Endothelial cell of umbilical vein (primary cell): Measurements from ENCODE around the gene CAPN15. TPM values are rescaled to one million over a fixed set of nuclear protein-coding genes. Genes with fewer than 3 reads are reported as not detected.

Source experiments
- BruUV-seq: library from RNA; stranded (reverse); fragments of 400-500 nt; replicated peaks from 2 replicates; lab custom pipeline; 2021; lab: Mats Ljungman, UMichigan
- CTCF ChIA-PET: fragments of 300-600, 350-600 bp; sonication (Branson Sonifier 250); formaldehyde crosslinking; loops from one replicate; lab custom pipeline; 2021; ENCODE audit warnings: antibody characterized with exemption, inconsistent platforms; lab: Charles Lee
- POLR2A ChIA-PET: fragments of 300-600, 350-600 bp; sonication (Branson Sonifier 250); formaldehyde crosslinking; loops from one replicate; lab custom pipeline; 2021; ENCODE audit warnings: antibody characterized with exemption, inconsistent platforms; lab: Charles Lee
- DNase-seq: peaks from one replicate; pipeline ENCODE4 v3.0.0-alpha.2; 2011; ENCODE audit warnings: low read depth, low spot score
- FAIRE-seq: peaks from 2 replicates; lab custom pipeline; 2011; peaks lifted over from hg19 to GRCh38; lab: Jason Lieb, UNC
- H2AFZ ChIP-seq: 2 replicates; pipeline ENCODE4 v1.6.0; 2012; ENCODE audit warnings: low read depth, low read length, control low read depth, inconsistent platforms
- H3K27ac ChIP-seq: 2 replicates; pipeline ENCODE4 v1.5.1; 2011; ENCODE audit warnings: low read depth, mild to moderate bottlenecking, control low read depth, low read length, moderate library complexity; ENCODE audit not compliant: insufficient read depth
- H3K27me3 ChIP-seq, 2 experiments: 2 replicates each; pipeline versions ENCODE4 v1.6.0 to v1.6.1; 2011; ENCODE audit warnings: low read length in 2 of 2, mixed read lengths in 1 of 2; ENCODE audit not compliant: control insufficient read depth in 2 of 2, insufficient read depth in 2 of 2
- H3K36me3 ChIP-seq, 2 experiments: 2 replicates in 1 of 2; 3 replicates in 1 of 2; pipeline ENCODE4 v1.5.1; 2011; ENCODE audit warnings: low read length in 2 of 2, mild to moderate bottlenecking in 1 of 2, moderate library complexity in 1 of 2; ENCODE audit not compliant: control insufficient read depth in 2 of 2, insufficient read depth in 2 of 2; ENCODE audit errors: extremely low read depth in 1 of 2
- H3K4me1 ChIP-seq: 3 replicates; pipeline ENCODE4 v1.5.1; 2011; ENCODE audit warnings: mild to moderate bottlenecking, low read length; ENCODE audit not compliant: control insufficient read depth, insufficient read depth; ENCODE audit errors: extremely low read depth
- H3K4me2 ChIP-seq: 2 replicates; pipeline ENCODE4 v1.6.1; 2011; ENCODE audit warnings: low read length, control low read depth, mixed read lengths; ENCODE audit not compliant: insufficient read depth
- H3K4me3 ChIP-seq, 3 experiments: fragments of 200-600 bp in 1 of 3; sonication (generic), shearing (Covaris generic) in 1 of 3; replicated peaks in 1 of 3; 2 replicates each; pipeline ENCODE4 v1.5.1; 2011 to 2016; ENCODE audit warnings: control low read depth in 3 of 3, low read length in 3 of 3, mild to moderate bottlenecking in 2 of 3, inconsistent platforms in 1 of 3, low read depth in 1 of 3, moderate library complexity in 1 of 3; ENCODE audit not compliant: insufficient read depth in 1 of 3
- H3K79me2 ChIP-seq: 2 replicates; pipeline ENCODE4 v1.6.0; 2012; ENCODE audit warnings: low read length, inconsistent platforms; ENCODE audit not compliant: control insufficient read depth, insufficient read depth
- H3K9ac ChIP-seq: replicated peaks from 2 replicates; pipeline ENCODE3; 2011; ENCODE audit warnings: low read length, control low read depth; ENCODE audit not compliant: insufficient read depth; ENCODE audit errors: extremely low read depth
- H3K9me1 ChIP-seq: replicated peaks from 3 replicates; pipeline ENCODE4 v1.6.0; 2011; ENCODE audit warnings: mild to moderate bottlenecking, low read length; ENCODE audit not compliant: control insufficient read depth, insufficient read depth; ENCODE audit errors: extremely low read depth
- H3K9me3 ChIP-seq: replicated peaks from 2 replicates; pipeline ENCODE4 v1.5.1; 2012; ENCODE audit warnings: low read length, inconsistent platforms; ENCODE audit not compliant: control insufficient read depth, insufficient read depth
- H4K20me1 ChIP-seq: replicated peaks from 2 replicates; pipeline ENCODE3; 2011; ENCODE audit warnings: mild to moderate bottlenecking, low read length; ENCODE audit not compliant: control insufficient read depth, insufficient read depth; ENCODE audit errors: extremely low read depth
- EZH2 ChIP-seq: IDR thresholded peaks from 2 replicates; pipeline ENCODE4 v1.6.1; 2012; ENCODE audit warnings: borderline replicate concordance, low read depth, mild to moderate bottlenecking, moderate library complexity, low read length, inconsistent platforms; ENCODE audit not compliant: severe bottlenecking
- FOS ChIP-seq: IDR thresholded peaks from 2 replicates; pipeline ENCODE4 v1.6.1; 2011; ENCODE audit warnings: mild to moderate bottlenecking, low read length, moderate library complexity, borderline replicate concordance; ENCODE audit not compliant: insufficient read depth
- GATA2 ChIP-seq: IDR thresholded peaks from 2 replicates; pipeline ENCODE4 v1.7.0; 2011; ENCODE audit warnings: low read depth, mild to moderate bottlenecking, moderate library complexity, mixed read lengths, low read length; ENCODE audit not compliant: insufficient read length, insufficient read depth
- JUN ChIP-seq: IDR thresholded peaks from 2 replicates; pipeline ENCODE4 v1.6.1; 2011; ENCODE audit warnings: borderline replicate concordance, low read depth; ENCODE audit not compliant: insufficient read length, insufficient read depth
- MYC ChIP-seq: IDR thresholded peaks from one replicate; pipeline ENCODE4 v1.6.1; 2011; ENCODE audit warnings: mild to moderate bottlenecking, low read depth, low read length
- POLR2A ChIP-seq: IDR thresholded peaks from 2 replicates; pipeline ENCODE4 v1.6.1; 2012; ENCODE audit warnings: low read depth, mild to moderate bottlenecking, control low read depth, low read length
- POLR2AphosphoS5 ChIP-seq: IDR thresholded peaks from 2 replicates; pipeline ENCODE4 v1.6.1; 2012; ENCODE audit warnings: low read depth, mild to moderate bottlenecking, control low read depth, low read length, moderate library complexity; ENCODE audit not compliant: insufficient read depth
- dilution Hi-C: fragments of 300-500 bp; cut with MboI; formaldehyde crosslinking; loops from one replicate; pipeline ENCODE4 v1.15.0; 2019; ENCODE audit warnings: low sequenced_read_pairs; ENCODE audit not compliant: extremely low pct_ligation_motif_present
- intact Hi-C: fragments of 100-400 bp; cut with micrococcal nuclease; formaldehyde crosslinking; loops from one replicate; pipeline ENCODE4 v1.10.0; 2022
- polyA plus RNA-seq, 4 experiments: library from polyadenylated mRNA; depleted of rRNA in 3 of 4; stranded (reverse) in 3 of 4; unstranded in 1 of 4; fragments of >200 nt; gene quantifications; 2 replicates each; pipeline versions ENCODE4 v1.2.1 to v1.2.3, GENCODE V29; 2011 to 2012; ENCODE audit warnings: missing spikeins in 1 of 4
- total RNA-seq: library from RNA; stranded (reverse); gene quantifications from 2 replicates; pipeline ENCODE4 v1.2.3, GENCODE V29; 2021
- TF ChIP-seq, protein P1 (sequence below), 2 donors: IDR thresholded peaks; 1 replicate in 1 of 2; 2 replicates in 1 of 2; pipeline ENCODE4 v1.5.1; 2011; ENCODE audit warnings: low read length in 2 of 2, mild to moderate bottlenecking in 2 of 2, moderate library complexity in 2 of 2, control low read depth in 1 of 2, inconsistent platforms in 1 of 2, low read depth in 1 of 2; ENCODE audit not compliant: insufficient read depth in 1 of 2; ENCODE audit errors: extremely low read depth in 1 of 2
- TF ChIP-seq, protein P2 (sequence below): IDR thresholded peaks from 2 replicates; pipeline ENCODE4 v1.6.1; 2011; ENCODE audit not compliant: insufficient read depth, insufficient read length

Gene CAPN15
- total and polyA plus RNA-seq, 2 donors (not counting 3 experiments of a cell fraction or from before 2014, with no cell fraction given) = 33.9 to 65.0 TPM

DNA sequence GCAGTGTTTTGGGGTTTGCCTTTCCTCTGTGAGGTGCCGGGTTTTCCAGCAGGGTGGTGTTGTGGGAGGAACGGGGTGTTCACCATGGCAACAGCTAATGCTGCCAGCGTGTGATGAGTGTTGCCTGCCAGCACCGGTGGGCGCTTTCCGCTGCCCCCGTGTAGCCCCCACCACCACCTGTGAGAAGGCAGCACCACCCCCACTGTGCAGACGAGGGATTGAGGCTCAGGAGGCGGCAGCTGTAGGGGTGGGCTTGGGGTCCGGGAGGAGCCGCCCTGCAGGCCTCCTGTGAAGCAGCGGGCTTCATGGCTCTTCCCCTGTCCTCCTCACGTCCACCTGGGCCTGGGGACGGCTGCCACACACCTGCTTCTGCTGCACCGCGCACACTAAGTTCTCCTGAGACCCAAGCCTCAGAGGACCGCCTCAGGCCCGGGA lies 67.6 kb downstream of the CAPN15 start:
- Histone ChIP-seq H3K79me2 (peaks cover 22% of the 10 kb centered on the region), H3K36me3 (peaks cover 0 to 3% of the 10 kb centered on the region in 2 experiments), H3K27ac (no peak overlapping the region), H3K4me3 (no peak overlapping the region), H3K4me1 (peaks cover 8% of the 10 kb centered on the region), H3K4me2 (no peak overlapping the region), H4K20me1 (no peaks in the 10 kb centered on the region), H3K27me3 (no peaks in the 10 kb centered on the region), H2AFZ (no peak overlapping the region), H3K9me1 (no peaks in the 10 kb centered on the region), H3K9ac (no peak overlapping the region), H3K9me3 (no peaks in the 10 kb centered on the region)
- TF ChIP-seq POLR2AphosphoS5 (no peak), JUN (no peak), POLR2A (no peak), FOS (no peak), MYC (no peak), GATA2 (no peak), EZH2 (no peak)
- TF ChIP-seq, protein P1, sequence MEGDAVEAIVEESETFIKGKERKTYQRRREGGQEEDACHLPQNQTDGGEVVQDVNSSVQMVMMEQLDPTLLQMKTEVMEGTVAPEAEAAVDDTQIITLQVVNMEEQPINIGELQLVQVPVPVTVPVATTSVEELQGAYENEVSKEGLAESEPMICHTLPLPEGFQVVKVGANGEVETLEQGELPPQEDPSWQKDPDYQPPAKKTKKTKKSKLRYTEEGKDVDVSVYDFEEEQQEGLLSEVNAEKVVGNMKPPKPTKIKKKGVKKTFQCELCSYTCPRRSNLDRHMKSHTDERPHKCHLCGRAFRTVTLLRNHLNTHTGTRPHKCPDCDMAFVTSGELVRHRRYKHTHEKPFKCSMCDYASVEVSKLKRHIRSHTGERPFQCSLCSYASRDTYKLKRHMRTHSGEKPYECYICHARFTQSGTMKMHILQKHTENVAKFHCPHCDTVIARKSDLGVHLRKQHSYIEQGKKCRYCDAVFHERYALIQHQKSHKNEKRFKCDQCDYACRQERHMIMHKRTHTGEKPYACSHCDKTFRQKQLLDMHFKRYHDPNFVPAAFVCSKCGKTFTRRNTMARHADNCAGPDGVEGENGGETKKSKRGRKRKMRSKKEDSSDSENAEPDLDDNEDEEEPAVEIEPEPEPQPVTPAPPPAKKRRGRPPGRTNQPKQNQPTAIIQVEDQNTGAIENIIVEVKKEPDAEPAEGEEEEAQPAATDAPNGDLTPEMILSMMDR (IDR thresholded peaks at IDR 0.05; ENCODE audit: extremely low read depth in 1 of 2, insufficient read depth in 1 of 2, low read depth in 1 of 2, low read length in 2 of 2) = no peak
- TF ChIP-seq, protein P2, sequence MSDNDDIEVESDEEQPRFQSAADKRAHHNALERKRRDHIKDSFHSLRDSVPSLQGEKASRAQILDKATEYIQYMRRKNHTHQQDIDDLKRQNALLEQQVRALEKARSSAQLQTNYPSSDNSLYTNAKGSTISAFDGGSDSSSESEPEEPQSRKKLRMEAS = no peak
- DNase-seq (no peak), FAIRE-seq (no peak)
- POLR2A ChIA-PET = no interaction called here
- CTCF ChIA-PET = no interaction called here
- no TSS peak for BruUV-seq
- intact Hi-C loops = no loop called here
- dilution Hi-C loops = no loop called here
